ENCODE data around the gene EXOC4. TPM values are rescaled to one million over a fixed set of nuclear protein-coding genes. Genes with fewer than 3 reads are reported as not detected.

EXOC4 gene
- total RNA-seq, 1 donor from 2014 or later: 103 TPM

GRCh38 chr7:133742709-133743538 lies 490.0 kb downstream of the EXOC4 start:
- Mint-ChIP-seq H3K9me3 (no peaks in the 10 kb centered on the region), H3K27ac (peak overlapping the region; percentile 37), H3K4me1 (peaks cover 2% of the 10 kb centered on the region), H3K36me3 (ENCODE audit: low read depth) (no peaks in the 10 kb centered on the region), H3K27me3 (no peaks in the 10 kb centered on the region), H3K4me3 (no peak overlapping the region)
- intact Hi-C loops (cut with micrococcal nuclease): loop anchor here (2.0 kb wide), 1 partner anchor 1424 kb away; no protein-coding TSS in a partner anchor
- DNase-seq (no peak), ATAC-seq (ENCODE audit: low read depth) (no peak)
- TF ChIP-seq, protein P1, sequence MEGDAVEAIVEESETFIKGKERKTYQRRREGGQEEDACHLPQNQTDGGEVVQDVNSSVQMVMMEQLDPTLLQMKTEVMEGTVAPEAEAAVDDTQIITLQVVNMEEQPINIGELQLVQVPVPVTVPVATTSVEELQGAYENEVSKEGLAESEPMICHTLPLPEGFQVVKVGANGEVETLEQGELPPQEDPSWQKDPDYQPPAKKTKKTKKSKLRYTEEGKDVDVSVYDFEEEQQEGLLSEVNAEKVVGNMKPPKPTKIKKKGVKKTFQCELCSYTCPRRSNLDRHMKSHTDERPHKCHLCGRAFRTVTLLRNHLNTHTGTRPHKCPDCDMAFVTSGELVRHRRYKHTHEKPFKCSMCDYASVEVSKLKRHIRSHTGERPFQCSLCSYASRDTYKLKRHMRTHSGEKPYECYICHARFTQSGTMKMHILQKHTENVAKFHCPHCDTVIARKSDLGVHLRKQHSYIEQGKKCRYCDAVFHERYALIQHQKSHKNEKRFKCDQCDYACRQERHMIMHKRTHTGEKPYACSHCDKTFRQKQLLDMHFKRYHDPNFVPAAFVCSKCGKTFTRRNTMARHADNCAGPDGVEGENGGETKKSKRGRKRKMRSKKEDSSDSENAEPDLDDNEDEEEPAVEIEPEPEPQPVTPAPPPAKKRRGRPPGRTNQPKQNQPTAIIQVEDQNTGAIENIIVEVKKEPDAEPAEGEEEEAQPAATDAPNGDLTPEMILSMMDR (IDR thresholded peaks at IDR 0.05): no peak
- POLR2A ChIA-PET: interaction anchor here (0.8 kb wide), 1 partner anchor 138 kb away, joined by 3 read pairs; no protein-coding TSS in a partner anchor
- CTCF ChIA-PET: no interaction called here

DNA sequence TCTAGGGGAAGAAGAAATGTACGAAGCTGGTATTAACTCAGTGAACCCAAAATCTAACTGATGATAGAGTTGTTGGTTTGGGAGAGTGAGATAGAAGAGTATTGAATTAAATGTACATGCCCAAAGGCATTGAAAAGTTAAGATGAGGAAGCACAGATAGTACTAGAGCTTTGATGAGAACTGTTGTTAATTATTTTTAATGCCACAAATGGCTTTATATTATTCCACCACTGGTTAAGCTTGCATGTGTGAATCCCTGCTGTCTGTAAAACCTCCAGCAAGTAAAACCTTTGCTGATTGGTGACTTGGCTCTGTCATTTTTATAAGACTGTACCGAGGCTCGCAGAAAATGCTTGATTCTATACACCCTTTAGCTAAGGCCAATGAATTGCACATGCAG lies 491.6 kb downstream of the EXOC4 start:
- Mint-ChIP-seq H3K9me3 (no peaks in the 10 kb centered on the region), H3K4me3 (no peak overlapping the region), H3K4me1 (peaks cover 2% of the 10 kb centered on the region), H3K36me3 (ENCODE audit: low read depth) (peaks cover 5% of the 10 kb centered on the region), H3K27me3 (no peaks in the 10 kb centered on the region), H3K27ac (no peak overlapping the region)
- ATAC-seq (ENCODE audit: low read depth) (no peak), DNase-seq (no peak)
- ChIA-PET CTCF (no interaction called here), POLR2A (no interaction called here)
- intact Hi-C loops (cut with micrococcal nuclease): no loop called here
- TF ChIP-seq, protein P1 (IDR thresholded peaks at IDR 0.05): no peak

GRCh38 chr7:133746305-133746704 lies 493.4 kb downstream of the EXOC4 start:
- TF ChIP-seq, protein P1 (IDR thresholded peaks at IDR 0.05): no peak
- intact Hi-C loops (cut with micrococcal nuclease): no loop called here
- Mint-ChIP-seq H3K27ac (no peak overlapping the region), H3K4me3 (no peak overlapping the region), H3K27me3 (no peaks in the 10 kb centered on the region), H3K4me1 (peaks cover 2% of the 10 kb centered on the region), H3K9me3 (no peaks in the 10 kb centered on the region), H3K36me3 (ENCODE audit: low read depth) (peaks cover 6% of the 10 kb centered on the region)
- POLR2A ChIA-PET: no interaction called here
- CTCF ChIA-PET: interaction anchor here (0.6 kb wide), 1 partner anchor 80 kb away, joined by 3 read pairs; no protein-coding TSS in a partner anchor
- ATAC-seq (ENCODE audit: low read depth) (no peak), DNase-seq (no peak)

DNA sequence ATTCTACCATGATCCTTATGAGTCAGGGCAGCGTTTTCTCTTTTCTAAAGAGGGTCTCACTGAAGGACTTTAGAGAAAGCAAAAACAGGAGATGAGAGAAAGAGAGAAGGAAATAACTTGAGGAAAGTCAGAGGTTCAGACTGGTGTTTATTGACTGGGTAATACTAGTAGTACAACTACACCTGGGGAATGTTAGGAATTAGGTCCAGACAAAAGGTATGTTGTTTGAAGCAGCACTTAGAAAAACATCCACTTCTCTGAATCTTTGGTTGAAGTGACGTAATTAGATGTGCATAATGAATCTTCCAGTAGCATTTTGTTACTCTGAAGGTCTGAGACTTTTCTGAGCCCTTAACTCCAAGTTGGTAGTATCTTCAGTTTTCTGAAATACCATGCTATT lies 494.0 kb downstream of the EXOC4 start:
- Mint-ChIP-seq H3K36me3 (ENCODE audit: low read depth) (peaks cover 10% of the 10 kb centered on the region), H3K9me3 (no peaks in the 10 kb centered on the region), H3K4me1 (peaks cover 2% of the 10 kb centered on the region), H3K27ac (no peak overlapping the region), H3K4me3 (no peak overlapping the region), H3K27me3 (no peaks in the 10 kb centered on the region)
- CTCF ChIA-PET: no interaction called here
- intact Hi-C loops (cut with micrococcal nuclease): no loop called here
- ATAC-seq (ENCODE audit: low read depth) (no peak), DNase-seq (no peak)
- POLR2A ChIA-PET: no interaction called here
- TF ChIP-seq, protein P1 (IDR thresholded peaks at IDR 0.05): no peak

GRCh38 chr7:133748443-133749407 lies 495.8 kb downstream of the EXOC4 start:
- no peaks in the 10 kb centered on the region for H3K27me3 Mint-ChIP-seq
- H3K27ac Mint-ChIP-seq: no peak overlapping the region
- TF ChIP-seq, protein P1 (IDR thresholded peaks at IDR 0.05): no peak
- CTCF ChIA-PET: no interaction called here
- no peaks in the 10 kb centered on the region for H3K9me3 Mint-ChIP-seq
- no peak for DNase-seq
- peaks cover 10% of the 10 kb centered on the region for H3K36me3 Mint-ChIP-seq (ENCODE audit: low read depth)
- ATAC-seq (ENCODE audit: low read depth): no peak
- H3K4me3 Mint-ChIP-seq: no peak overlapping the region
- no peaks in the 10 kb centered on the region for H3K4me1 Mint-ChIP-seq
- POLR2A ChIA-PET: no interaction called here
- intact Hi-C loops (cut with micrococcal nuclease): no loop called here

All from activated B cell treated with CpG ODN at 0.5 μM for 24 hours (primary cell).